ENCODE data around the gene PLPPR2. TPM values are rescaled to one million over a fixed set of nuclear protein-coding genes. Genes with fewer than 3 reads are reported as not detected.

Gene PLPPR2
- total RNA-seq, 1 experiment from 2014 or later, result 7.5 TPM

DNA sequence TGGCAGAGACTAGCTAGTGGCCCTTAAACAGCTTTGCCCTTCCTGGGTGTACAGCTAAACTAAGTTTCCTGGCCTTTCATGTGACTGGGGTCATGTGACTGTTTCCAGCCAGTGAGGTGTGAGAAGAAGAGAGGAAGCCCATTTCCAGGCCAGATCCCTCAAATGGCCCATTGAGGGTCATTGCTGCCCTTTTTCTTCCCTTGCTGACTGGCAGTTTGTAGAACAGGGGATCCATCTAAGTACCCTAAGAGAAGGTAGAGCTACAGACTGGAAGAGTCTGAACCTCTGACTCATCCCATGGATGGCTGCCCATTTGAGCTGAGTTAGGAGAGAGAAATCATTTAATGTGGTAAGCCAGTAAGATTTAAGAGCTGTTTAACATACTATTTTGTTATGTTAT lies 22.0 kb downstream of the PLPPR2 start:
- ChIA-PET CTCF (interaction anchor here (0.9 to 4.6 kb wide), 6 partner anchors 31 to 105 kb away, joined by 3 to 59 read pairs (median 4); partner anchors contain the start of genes CCDC159, ELAVL3, PRKCSH and TMEM205), POLR2A (interaction anchor here (0.5 kb wide), 1 partner anchor 19 kb away, joined by 4 read pairs; no protein-coding TSS in a partner anchor)
- Mint-ChIP-seq H3K4me3 (no peak overlapping the region), H3K36me3 (peaks cover 10% of the 10 kb centered on the region), H3K9me3 (peaks cover 3% of the 10 kb centered on the region; the same call in 1 of the 2 replicates), H3K27ac (peak overlapping the region; percentile 95), H3K27me3 (ENCODE audit: low read depth) (peaks cover 3% of the 10 kb centered on the region; the same call in 1 of the 2 replicates), H3K4me1 (peaks cover 32% of the 10 kb centered on the region)
- ATAC-seq (no peak), DNase-seq (ENCODE audit: low spot score) (no peak)
- TF ChIP-seq, protein P1, sequence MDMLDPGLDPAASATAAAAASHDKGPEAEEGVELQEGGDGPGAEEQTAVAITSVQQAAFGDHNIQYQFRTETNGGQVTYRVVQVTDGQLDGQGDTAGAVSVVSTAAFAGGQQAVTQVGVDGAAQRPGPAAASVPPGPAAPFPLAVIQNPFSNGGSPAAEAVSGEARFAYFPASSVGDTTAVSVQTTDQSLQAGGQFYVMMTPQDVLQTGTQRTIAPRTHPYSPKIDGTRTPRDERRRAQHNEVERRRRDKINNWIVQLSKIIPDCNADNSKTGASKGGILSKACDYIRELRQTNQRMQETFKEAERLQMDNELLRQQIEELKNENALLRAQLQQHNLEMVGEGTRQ (CRISPR knock-in tag; IDR thresholded peaks at IDR 0.05), result peak; percentile 88
- TF ChIP-seq, protein P2, sequence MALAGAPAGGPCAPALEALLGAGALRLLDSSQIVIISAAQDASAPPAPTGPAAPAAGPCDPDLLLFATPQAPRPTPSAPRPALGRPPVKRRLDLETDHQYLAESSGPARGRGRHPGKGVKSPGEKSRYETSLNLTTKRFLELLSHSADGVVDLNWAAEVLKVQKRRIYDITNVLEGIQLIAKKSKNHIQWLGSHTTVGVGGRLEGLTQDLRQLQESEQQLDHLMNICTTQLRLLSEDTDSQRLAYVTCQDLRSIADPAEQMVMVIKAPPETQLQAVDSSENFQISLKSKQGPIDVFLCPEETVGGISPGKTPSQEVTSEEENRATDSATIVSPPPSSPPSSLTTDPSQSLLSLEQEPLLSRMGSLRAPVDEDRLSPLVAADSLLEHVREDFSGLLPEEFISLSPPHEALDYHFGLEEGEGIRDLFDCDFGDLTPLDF (CRISPR knock-in tag; IDR thresholded peaks at IDR 0.05), result no peak
- TF ChIP-seq, protein P3, sequence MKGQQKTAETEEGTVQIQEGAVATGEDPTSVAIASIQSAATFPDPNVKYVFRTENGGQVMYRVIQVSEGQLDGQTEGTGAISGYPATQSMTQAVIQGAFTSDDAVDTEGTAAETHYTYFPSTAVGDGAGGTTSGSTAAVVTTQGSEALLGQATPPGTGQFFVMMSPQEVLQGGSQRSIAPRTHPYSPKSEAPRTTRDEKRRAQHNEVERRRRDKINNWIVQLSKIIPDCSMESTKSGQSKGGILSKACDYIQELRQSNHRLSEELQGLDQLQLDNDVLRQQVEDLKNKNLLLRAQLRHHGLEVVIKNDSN (CRISPR knock-in tag; IDR thresholded peaks at IDR 0.05), result peak; percentile 81

DNA sequence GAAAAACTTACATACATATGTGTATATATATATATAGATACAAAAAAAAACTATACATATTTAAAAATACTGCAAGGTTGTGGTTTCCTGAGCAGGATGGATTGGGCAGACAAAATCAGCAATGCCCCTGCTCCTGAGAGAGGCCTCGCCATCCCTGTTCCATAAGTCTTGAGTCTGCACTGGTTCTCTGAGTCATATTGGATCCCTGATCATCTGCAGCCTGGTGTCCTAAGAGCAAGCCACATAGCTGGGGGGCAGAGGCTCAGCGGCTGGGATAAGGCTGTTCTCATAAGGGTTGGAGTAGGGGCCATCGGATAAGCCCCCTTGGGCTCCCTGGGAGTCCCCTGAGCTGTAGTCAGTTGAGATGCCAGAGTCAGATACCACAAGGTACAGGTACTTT lies 22.5 kb downstream of the PLPPR2 start:
- Mint-ChIP-seq H3K4me1 (peaks cover 35% of the 10 kb centered on the region), H3K9me3 (peaks cover 3% of the 10 kb centered on the region; the same call in 1 of the 2 replicates), H3K27ac (no peak overlapping the region), H3K36me3 (peaks cover 10% of the 10 kb centered on the region), H3K27me3 (ENCODE audit: low read depth) (peaks cover 3% of the 10 kb centered on the region; the same call in 1 of the 2 replicates), H3K4me3 (no peak overlapping the region)
- ChIA-PET CTCF (interaction anchor here (0.6 to 4.6 kb wide), 7 partner anchors 26 to 104 kb away, joined by 3 to 59 read pairs (median 4); partner anchors contain the start of genes CCDC159, ELAVL3, PRKCSH and TMEM205), POLR2A (interaction anchor here (0.5 kb wide), 1 partner anchor 18 kb away, joined by 4 read pairs; no protein-coding TSS in a partner anchor)
- TF ChIP-seq RELA (CRISPR knock-in tag; IDR thresholded peaks at IDR 0.05; ENCODE audit: borderline replicate concordance) (no peak), TEAD4 (CRISPR knock-in tag; IDR thresholded peaks at IDR 0.05) (no peak), NR3C1 (CRISPR knock-in tag; conservative IDR thresholded peaks at IDR 0.05; ENCODE audit: low read depth) (no peak), ZNF138 (CRISPR knock-in tag; conservative IDR thresholded peaks at IDR 0.05) (no peak), CREB1 (CRISPR knock-in tag; IDR thresholded peaks at IDR 0.05) (no peak), ZBTB21 (CRISPR knock-in tag; IDR thresholded peaks at IDR 0.05; ENCODE audit: borderline replicate concordance) (no peak), EMX1 (CRISPR knock-in tag; IDR thresholded peaks at IDR 0.05) (no peak), FOXK1 (CRISPR knock-in tag; IDR thresholded peaks at IDR 0.05) (no peak), ELF4 (CRISPR knock-in tag; IDR thresholded peaks at IDR 0.05; ENCODE audit: low read depth) (no peak), ZNF263 (CRISPR knock-in tag; IDR thresholded peaks at IDR 0.05; ENCODE audit: low read depth) (no peak)
- TF ChIP-seq, protein P4, sequence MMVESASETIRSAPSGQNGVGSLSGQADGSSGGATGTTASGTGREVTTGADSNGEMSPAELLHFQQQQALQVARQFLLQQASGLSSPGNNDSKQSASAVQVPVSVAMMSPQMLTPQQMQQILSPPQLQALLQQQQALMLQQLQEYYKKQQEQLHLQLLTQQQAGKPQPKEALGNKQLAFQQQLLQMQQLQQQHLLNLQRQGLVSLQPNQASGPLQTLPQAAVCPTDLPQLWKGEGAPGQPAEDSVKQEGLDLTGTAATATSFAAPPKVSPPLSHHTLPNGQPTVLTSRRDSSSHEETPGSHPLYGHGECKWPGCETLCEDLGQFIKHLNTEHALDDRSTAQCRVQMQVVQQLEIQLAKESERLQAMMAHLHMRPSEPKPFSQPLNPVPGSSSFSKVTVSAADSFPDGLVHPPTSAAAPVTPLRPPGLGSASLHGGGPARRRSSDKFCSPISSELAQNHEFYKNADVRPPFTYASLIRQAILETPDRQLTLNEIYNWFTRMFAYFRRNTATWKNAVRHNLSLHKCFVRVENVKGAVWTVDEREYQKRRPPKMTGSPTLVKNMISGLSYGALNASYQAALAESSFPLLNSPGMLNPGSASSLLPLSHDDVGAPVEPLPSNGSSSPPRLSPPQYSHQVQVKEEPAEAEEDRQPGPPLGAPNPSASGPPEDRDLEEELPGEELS (CRISPR knock-in tag; IDR thresholded peaks at IDR 0.05), result no peak
- TF ChIP-seq, protein P3 (CRISPR knock-in tag; IDR thresholded peaks at IDR 0.05), result no peak
- TF ChIP-seq, protein P5, sequence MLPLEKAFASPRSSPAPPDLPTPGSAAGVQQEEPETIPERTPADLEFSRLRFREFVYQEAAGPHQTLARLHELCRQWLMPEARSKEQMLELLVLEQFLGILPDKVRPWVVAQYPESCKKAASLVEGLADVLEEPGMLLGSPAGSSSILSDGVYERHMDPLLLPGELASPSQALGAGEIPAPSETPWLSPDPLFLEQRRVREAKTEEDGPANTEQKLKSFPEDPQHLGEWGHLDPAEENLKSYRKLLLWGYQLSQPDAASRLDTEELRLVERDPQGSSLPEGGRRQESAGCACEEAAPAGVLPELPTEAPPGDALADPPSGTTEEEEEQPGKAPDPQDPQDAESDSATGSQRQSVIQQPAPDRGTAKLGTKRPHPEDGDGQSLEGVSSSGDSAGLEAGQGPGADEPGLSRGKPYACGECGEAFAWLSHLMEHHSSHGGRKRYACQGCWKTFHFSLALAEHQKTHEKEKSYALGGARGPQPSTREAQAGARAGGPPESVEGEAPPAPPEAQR (CRISPR knock-in tag; IDR thresholded peaks at IDR 0.05), result no peak
- TF ChIP-seq, protein P1 (CRISPR knock-in tag; IDR thresholded peaks at IDR 0.05), result no peak
- TF ChIP-seq, protein P6, sequence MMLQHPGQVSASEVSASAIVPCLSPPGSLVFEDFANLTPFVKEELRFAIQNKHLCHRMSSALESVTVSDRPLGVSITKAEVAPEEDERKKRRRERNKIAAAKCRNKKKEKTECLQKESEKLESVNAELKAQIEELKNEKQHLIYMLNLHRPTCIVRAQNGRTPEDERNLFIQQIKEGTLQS (CRISPR knock-in tag; conservative IDR thresholded peaks at IDR 0.05), result no peak
- TF ChIP-seq, protein P7, sequence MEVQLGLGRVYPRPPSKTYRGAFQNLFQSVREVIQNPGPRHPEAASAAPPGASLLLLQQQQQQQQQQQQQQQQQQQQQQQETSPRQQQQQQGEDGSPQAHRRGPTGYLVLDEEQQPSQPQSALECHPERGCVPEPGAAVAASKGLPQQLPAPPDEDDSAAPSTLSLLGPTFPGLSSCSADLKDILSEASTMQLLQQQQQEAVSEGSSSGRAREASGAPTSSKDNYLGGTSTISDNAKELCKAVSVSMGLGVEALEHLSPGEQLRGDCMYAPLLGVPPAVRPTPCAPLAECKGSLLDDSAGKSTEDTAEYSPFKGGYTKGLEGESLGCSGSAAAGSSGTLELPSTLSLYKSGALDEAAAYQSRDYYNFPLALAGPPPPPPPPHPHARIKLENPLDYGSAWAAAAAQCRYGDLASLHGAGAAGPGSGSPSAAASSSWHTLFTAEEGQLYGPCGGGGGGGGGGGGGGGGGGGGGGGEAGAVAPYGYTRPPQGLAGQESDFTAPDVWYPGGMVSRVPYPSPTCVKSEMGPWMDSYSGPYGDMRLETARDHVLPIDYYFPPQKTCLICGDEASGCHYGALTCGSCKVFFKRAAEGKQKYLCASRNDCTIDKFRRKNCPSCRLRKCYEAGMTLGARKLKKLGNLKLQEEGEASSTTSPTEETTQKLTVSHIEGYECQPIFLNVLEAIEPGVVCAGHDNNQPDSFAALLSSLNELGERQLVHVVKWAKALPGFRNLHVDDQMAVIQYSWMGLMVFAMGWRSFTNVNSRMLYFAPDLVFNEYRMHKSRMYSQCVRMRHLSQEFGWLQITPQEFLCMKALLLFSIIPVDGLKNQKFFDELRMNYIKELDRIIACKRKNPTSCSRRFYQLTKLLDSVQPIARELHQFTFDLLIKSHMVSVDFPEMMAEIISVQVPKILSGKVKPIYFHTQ (CRISPR knock-in tag; IDR thresholded peaks at IDR 0.05), result no peak
- TF ChIP-seq, protein P2 (CRISPR knock-in tag; IDR thresholded peaks at IDR 0.05), result no peak
- ATAC-seq, result no peak
- DNase-seq (ENCODE audit: low spot score), result no peak

Measured in WTC11 (cell line).